Measurements from ENCODE around the gene PVALB. TPM values are rescaled to one million over a fixed set of nuclear protein-coding genes. Genes with fewer than 3 reads are reported as not detected.

The PVALB gene
- total and polyA plus RNA-seq, 9 of the 15 experiments (the other 6 are each of a cell fraction or from before 2014, with no cell fraction given) = not detected

- TF ChIP-seq HINFP (tag; conservative IDR thresholded peaks at IDR 0.05; ENCODE audit: low read depth) = no peak
- TF ChIP-seq PBX2 (CRISPR knock-in tag; IDR thresholded peaks at IDR 0.05; ENCODE audit: low read depth) = no peak
- 0 out of 2 replicates have a peak, but pooled peaks have one; percentile 11 for TF ChIP-seq PBX2 (tag; conservative IDR thresholded peaks at IDR 0.05; ENCODE audit: low read depth)
- no peak for TF ChIP-seq GATAD2A (IDR thresholded peaks at IDR 0.05)
- peak; percentile 50; the same call in 1 of the 2 replicates for TF ChIP-seq ATF7 (IDR thresholded peaks at IDR 0.05)
- no peak for TF ChIP-seq FOSL1 (tag; conservative IDR thresholded peaks at IDR 0.05)
- TF ChIP-seq ELF4 (CRISPR knock-in tag; IDR thresholded peaks at IDR 0.05) = no peak
- no peak for TF ChIP-seq MTA2 (IDR thresholded peaks at IDR 0.05; ENCODE audit: low read depth)
- TF ChIP-seq PATZ1 (CRISPR knock-in tag; IDR thresholded peaks at IDR 0.05; ENCODE audit: borderline replicate concordance) = no peak
Measured at GRCh38 chr22:36856121-36856791, 39.4 kb upstream of the PVALB start (continued).

All from K562 (cell line).